BLaER1 treated with 17β-estradiol and CSF1 and Interleukin-3, amounts not matched to agents 10 nM and 100 nM (cell line): ENCODE data around the gene GPR153.
A peak's percentile ranks its signal among the peaks of the same experiment; 100 is the strongest.

ENCODE experiments used
- H3K27ac ChIP-seq, 11 experiments: shearing (Covaris generic); formaldehyde crosslinking; 2 replicates each; pipeline ENCODE4 v1.8.1; 2022
- H3K27me3 ChIP-seq, 11 experiments: shearing (Covaris generic); formaldehyde crosslinking; 2 replicates each; pipeline ENCODE4 v1.8.1; 2022
- H3K36me3 ChIP-seq, 11 experiments: shearing (Covaris generic); formaldehyde crosslinking; 2 replicates each; pipeline ENCODE4 v1.8.1; 2022
- H3K4me1 ChIP-seq, 10 experiments: shearing (Covaris generic); formaldehyde crosslinking; 2 replicates each; pipeline ENCODE4 v1.8.1; 2022
- H3K4me2 ChIP-seq, 11 experiments: shearing (Covaris generic); formaldehyde crosslinking; 2 replicates each; pipeline ENCODE4 v1.8.1; 2022
- H3K4me3 ChIP-seq, 10 experiments: shearing (Covaris generic); formaldehyde crosslinking; 2 replicates each; pipeline ENCODE4 v1.8.1; 2022
- H3K9ac ChIP-seq, 11 experiments: shearing (Covaris generic); formaldehyde crosslinking; 2 replicates each; pipeline ENCODE4 v1.8.1; 2022
- H3K9me3 ChIP-seq, 11 experiments: shearing (Covaris generic); formaldehyde crosslinking; replicated peaks in 1 of 11; 2 replicates each; pipeline ENCODE4 v1.8.1; 2022
- H4K20me1 ChIP-seq, 11 experiments: shearing (Covaris generic); formaldehyde crosslinking; 2 replicates each; pipeline ENCODE4 v1.8.1; 2022
- Cebpa-rat ChIP-seq, 11 experiments: shearing (Covaris generic); IDR thresholded peaks; 2 replicates each; pipeline ENCODE4 v1.8.1; 2022

GPR153 gene

DNA sequence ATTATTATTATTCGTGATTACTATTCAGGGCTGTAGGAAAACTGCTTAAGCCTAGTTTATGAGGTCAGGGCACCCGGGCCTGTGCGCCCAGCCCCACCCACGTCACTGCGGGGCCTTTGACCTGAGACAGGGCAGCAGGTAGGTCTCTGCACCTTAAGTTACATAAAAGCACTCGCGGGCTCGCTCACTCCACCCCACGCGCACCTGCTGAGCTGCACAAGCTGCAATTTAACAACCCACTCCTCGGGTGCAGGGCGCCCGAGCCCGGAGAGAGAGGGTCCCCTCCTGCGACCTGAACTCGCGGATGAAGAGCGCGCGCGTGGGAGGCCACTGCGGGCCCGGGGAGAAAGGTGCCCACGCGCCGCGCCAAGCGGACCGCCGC is 25.6 kb downstream of the GPR153 start:
- Histone ChIP-seq H4K20me1 (peaks cover 0 to 33% (median 14%) of the 10 kb centered on the region in 11 experiments; a peak in 14 of 22 replicates), H3K9me3 (peaks cover 0 to 8% (median 0%) of the 10 kb centered on the region in 11 experiments; a peak in 2 of 22 replicates), H3K36me3 (peaks cover 36 to 44% (median 42%) of the 10 kb centered on the region in 11 experiments), H3K27me3 (peaks cover 5 to 14% (median 10%) of the 10 kb centered on the region in 11 experiments), H3K4me1 (peaks cover 21 to 53% (median 44%) of the 10 kb centered on the region in 10 experiments), H3K27ac (peak overlapping the region; percentile 25 to 90 (median 84); a peak in 21 of 22 replicates), H3K4me2 (peak overlapping the region; percentile 83 to 98 (median 93)), H3K4me3 (peak overlapping the region; percentile 71 to 97 (median 85)), H3K9ac (peak overlapping the region; percentile 81 to 94 (median 89))
- TF ChIP-seq Cebpa-rat (IDR thresholded peaks at IDR 0.05) = no peak

DNA sequence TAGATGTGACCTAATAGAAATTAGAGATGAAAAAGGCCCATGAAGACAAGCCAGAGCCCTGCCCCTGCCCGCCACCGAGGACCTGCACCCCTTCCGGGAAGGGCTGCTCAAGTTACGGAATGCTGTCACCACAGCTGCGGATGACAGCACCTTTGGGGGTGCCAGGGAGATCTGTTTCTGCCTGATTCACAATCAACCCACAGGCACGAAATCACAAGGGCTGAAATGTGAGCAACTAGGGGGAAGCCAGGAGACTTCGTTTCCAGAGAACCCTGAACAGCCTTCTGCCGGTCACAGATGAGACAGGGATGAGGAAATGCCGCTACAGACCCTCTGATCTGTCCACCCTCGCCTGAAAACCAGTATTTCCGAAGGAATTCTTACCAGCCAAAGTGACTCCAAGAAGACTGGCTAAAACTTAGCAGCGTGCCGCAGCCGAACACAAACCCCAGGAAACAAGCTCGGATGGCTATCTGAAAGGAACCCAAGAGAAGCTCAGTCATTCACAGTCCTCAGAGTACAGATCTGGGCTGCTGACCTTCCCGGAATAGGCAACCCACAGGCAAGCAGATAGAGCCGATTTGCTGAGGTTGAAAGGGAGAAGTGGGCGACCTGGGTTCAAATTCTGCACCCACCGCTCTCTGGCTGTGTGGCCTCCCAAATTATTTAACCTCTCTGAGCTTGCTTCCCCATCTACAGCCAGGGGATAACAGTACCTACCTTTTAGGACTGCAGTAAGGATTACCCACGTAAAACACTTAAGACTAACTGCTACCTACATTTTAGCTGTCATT is 26.2 kb downstream of the GPR153 start:
- Histone ChIP-seq H3K27ac (peak overlapping the region in 10 of 11 experiments; percentile 62 to 90 (median 84); a peak in 20 of 22 replicates), H3K4me1 (peaks cover 21 to 47% (median 38%) of the 10 kb centered on the region in 10 experiments), H3K9me3 (peaks cover 0 to 8% (median 0%) of the 10 kb centered on the region in 11 experiments; a peak in 2 of 22 replicates), H3K9ac (peak overlapping the region; percentile 81 to 94 (median 89)), H3K27me3 (peaks cover 0 to 8% (median 4%) of the 10 kb centered on the region in 11 experiments; a peak in 12 of 22 replicates), H3K4me3 (peak overlapping the region; percentile 71 to 97 (median 85)), H3K4me2 (peak overlapping the region; percentile 83 to 98 (median 93)), H4K20me1 (peaks cover 0 to 38% (median 14%) of the 10 kb centered on the region in 11 experiments; a peak in 14 of 22 replicates), H3K36me3 (peaks cover 42 to 50% (median 48%) of the 10 kb centered on the region in 11 experiments)
- TF ChIP-seq Cebpa-rat (IDR thresholded peaks at IDR 0.05) = no peak

DNA sequence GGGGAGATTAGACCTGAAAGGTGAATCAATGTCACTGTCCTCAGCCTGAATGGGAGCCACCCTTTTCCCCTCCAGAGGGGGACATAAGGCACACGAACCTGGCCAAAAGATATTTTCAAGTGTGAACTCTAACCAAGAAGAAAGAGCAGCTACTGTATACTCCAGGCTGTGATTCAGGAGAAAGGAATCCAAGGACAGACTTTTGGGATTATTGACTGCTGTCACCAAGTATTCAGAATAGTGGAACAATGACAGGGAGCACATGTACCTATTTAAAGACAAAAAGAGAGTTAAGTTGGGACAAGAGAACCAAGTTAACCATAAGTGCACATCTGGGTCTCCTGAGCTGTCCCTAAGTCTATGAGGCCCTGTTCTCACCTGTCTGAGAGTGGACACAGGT is 27.5 kb downstream of the GPR153 start:
- peaks cover 10 to 33% (median 27%) of the 10 kb centered on the region in 10 experiments for H3K4me1 ChIP-seq
- no peaks in the 10 kb centered on the region for H3K27me3 ChIP-seq
- H3K27ac ChIP-seq = no peak overlapping the region
- H3K9me3 ChIP-seq = peaks cover 0 to 8% (median 0%) of the 10 kb centered on the region in 11 experiments; a peak in 2 of 22 replicates
- H3K4me3 ChIP-seq = no peak overlapping the region
- H3K4me2 ChIP-seq = no peak overlapping the region
- H4K20me1 ChIP-seq = peaks cover 0 to 43% (median 10%) of the 10 kb centered on the region in 11 experiments; a peak in 14 of 22 replicates
- peak overlapping the region in 8 of 11 experiments; percentile 15 to 94 (median 88); a peak in 11 of 22 replicates for H3K9ac ChIP-seq
- no peak for TF ChIP-seq Cebpa-rat (IDR thresholded peaks at IDR 0.05)
- peaks cover 56 to 63% (median 61%) of the 10 kb centered on the region in 11 experiments for H3K36me3 ChIP-seq

DNA sequence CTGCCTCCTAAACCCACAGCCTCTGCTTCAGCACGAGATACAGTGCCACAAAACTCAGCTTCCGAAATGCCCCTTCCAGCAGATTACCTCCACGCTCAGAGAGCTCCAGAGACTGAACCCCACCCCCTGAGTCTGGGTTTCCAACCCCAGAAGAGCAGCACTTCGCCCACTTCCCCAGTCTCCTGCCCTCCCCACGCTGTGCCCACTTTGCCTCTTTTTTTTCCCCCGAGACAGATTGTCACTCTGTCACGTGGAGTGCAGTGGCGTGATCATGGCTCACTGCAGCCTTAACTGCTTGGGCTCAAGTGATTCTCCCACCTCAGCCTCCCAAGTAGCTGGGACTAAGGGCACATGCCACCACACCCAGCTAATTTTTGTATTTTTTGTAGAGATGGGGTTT is 35.2 kb downstream of the GPR153 start:
- Histone ChIP-seq H3K9me3 (no peaks in the 10 kb centered on the region), H3K4me1 (peaks cover 13 to 36% (median 26%) of the 10 kb centered on the region in 10 experiments), H3K9ac (peak overlapping the region in 7 of 11 experiments; percentile 0 to 39 (median 15); a peak in 6 of 22 replicates), H3K4me2 (peak overlapping the region in 2 of 11 experiments; percentile 10 to 15; a peak in 2 of 22 replicates), H3K4me3 (no peak overlapping the region), H3K27ac (no peak overlapping the region), H3K27me3 (no peaks in the 10 kb centered on the region), H3K36me3 (peaks cover 80 to 100% (median 99%) of the 10 kb centered on the region in 11 experiments), H4K20me1 (peaks cover 0 to 59% (median 18%) of the 10 kb centered on the region in 11 experiments; a peak in 12 of 22 replicates)
- no peak for TF ChIP-seq Cebpa-rat (IDR thresholded peaks at IDR 0.05)

DNA sequence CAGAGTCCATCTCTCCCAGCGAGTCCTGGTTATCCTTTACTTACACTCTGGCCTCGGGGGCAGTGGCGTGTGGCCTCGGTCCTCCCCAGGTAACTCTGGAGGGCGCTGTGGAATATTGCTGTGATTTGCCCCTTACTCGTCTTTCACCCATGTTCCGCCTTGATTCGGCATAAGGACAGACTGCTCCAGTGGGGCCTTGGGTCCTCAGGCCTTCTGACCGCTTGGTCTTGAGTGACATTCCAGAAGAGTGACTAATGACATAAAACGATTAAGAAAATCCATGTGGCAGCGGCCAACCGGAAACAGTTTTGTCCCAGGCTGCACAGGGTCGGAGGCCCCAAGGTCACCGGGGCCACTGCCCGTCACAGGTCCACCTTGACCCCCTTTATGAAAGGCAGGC is 36.2 kb downstream of the GPR153 start:
- Histone ChIP-seq H3K36me3 (peaks cover 75 to 100% (median 96%) of the 10 kb centered on the region in 11 experiments), H4K20me1 (peaks cover 0 to 52% (median 18%) of the 10 kb centered on the region in 11 experiments; a peak in 12 of 22 replicates), H3K4me1 (peaks cover 13 to 44% (median 32%) of the 10 kb centered on the region in 10 experiments), H3K4me3 (no peak overlapping the region), H3K27ac (no peak overlapping the region), H3K4me2 (no peak overlapping the region), H3K9me3 (no peaks in the 10 kb centered on the region), H3K27me3 (no peaks in the 10 kb centered on the region), H3K9ac (0 out of 22 replicates have a peak overlapping the region, but pooled peaks of 1 of the 11 experiments have one; percentile 18)
- no peak for TF ChIP-seq Cebpa-rat (IDR thresholded peaks at IDR 0.05)

DNA sequence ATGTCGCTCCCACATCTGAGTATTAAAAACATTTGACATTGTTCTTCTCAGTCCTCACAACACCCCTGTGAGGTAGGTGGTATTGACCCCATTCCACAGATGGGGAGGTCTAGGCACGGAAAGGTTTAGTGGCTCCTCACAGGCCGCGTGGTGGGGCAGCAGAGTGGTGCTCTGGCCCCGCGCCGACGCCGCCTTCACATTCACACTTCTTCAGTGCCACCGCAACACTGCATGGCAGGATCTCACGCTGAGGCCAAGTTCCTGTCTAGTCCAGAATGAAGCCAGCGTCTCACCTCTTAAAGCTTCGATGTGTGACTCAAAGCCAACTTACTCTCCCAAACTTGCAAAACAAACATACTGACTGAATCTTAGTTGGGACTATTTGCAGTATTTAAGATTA is 37.3 kb downstream of the GPR153 start:
- Histone ChIP-seq H3K9ac (no peak overlapping the region), H3K27me3 (no peaks in the 10 kb centered on the region), H3K27ac (no peak overlapping the region), H3K4me1 (peaks cover 24 to 55% (median 43%) of the 10 kb centered on the region in 10 experiments), H4K20me1 (peaks cover 0 to 50% (median 18%) of the 10 kb centered on the region in 11 experiments; a peak in 12 of 22 replicates), H3K4me3 (no peak overlapping the region), H3K4me2 (no peak overlapping the region), H3K9me3 (no peaks in the 10 kb centered on the region), H3K36me3 (peaks cover 66 to 89% (median 85%) of the 10 kb centered on the region in 11 experiments)
- no peak for TF ChIP-seq Cebpa-rat (IDR thresholded peaks at IDR 0.05)

DNA sequence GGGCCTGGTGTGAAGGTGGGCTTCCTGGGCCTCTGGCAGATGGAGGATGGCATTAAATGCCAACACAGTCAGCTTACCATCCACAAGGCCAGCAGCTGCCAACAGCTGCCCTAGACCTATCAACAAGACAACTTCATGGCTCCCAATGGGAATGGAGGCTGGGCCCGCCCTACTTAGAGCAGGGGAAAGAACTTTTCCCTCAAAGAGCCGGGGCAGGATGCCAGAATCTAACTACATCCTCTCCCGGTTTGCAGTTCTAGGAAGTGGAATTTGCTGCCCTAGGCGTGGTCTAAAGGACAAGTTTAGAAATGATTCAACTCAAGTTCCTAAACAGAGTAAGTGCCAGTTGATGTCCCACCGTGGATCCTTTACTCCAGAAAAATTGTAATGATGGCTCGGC is 38.3 kb downstream of the GPR153 start:
- Histone ChIP-seq H3K4me2 (peak overlapping the region in 3 of 11 experiments; percentile 18 to 58 (median 56); a peak in 6 of 22 replicates), H3K9me3 (no peaks in the 10 kb centered on the region), H3K36me3 (peaks cover 56 to 80% (median 75%) of the 10 kb centered on the region in 11 experiments), H3K27ac (no peak overlapping the region), H3K27me3 (no peaks in the 10 kb centered on the region), H3K4me3 (no peak overlapping the region), H4K20me1 (peaks cover 0 to 50% (median 18%) of the 10 kb centered on the region in 11 experiments; a peak in 12 of 22 replicates), H3K4me1 (peaks cover 30 to 55% (median 43%) of the 10 kb centered on the region in 10 experiments), H3K9ac (0 out of 22 replicates have a peak overlapping the region, but pooled peaks of 1 of the 11 experiments have one; percentile 15)
- no peak for TF ChIP-seq Cebpa-rat (IDR thresholded peaks at IDR 0.05)

DNA sequence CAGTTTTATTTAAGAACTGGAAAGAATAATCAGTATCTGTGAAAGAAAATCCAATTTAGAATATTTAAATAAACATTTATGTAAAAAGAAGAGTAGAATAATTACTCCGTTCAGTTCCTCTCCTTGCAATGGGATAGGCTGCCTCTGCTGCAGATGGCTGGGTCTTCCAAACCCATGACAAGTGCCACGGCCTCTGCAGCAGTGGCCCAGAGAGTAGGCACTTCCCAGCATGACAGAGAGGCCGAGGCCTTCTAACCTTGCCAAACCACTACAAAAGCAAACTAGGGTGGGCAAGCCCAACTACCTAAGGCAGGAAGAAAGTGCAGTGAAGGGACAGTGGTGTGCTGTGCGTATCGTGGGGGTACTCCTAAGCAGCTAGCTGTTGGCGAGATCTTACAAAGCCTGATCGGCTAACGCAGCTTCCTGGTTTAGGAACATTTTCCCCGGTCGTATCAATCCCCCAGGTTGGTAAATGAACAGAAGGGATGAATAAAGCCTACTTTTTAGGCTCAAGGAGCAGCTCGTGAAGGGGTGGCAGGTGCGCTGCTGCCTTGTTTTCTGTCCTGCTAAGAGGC is 39.6 kb downstream of the GPR153 start:
- Histone ChIP-seq H3K4me1 (peaks cover 30 to 53% (median 42%) of the 10 kb centered on the region in 10 experiments), H3K36me3 (peaks cover 43 to 66% (median 61%) of the 10 kb centered on the region in 11 experiments), H3K9ac (peak overlapping the region in 1 of 11 experiments; percentile 1; a peak in 1 of 22 replicates), H3K27ac (0 out of 22 replicates have a peak overlapping the region, but pooled peaks of 1 of the 11 experiments have one; percentile 1), H4K20me1 (peaks cover 0 to 43% (median 13%) of the 10 kb centered on the region in 11 experiments; a peak in 12 of 22 replicates), H3K4me2 (no peak overlapping the region), H3K4me3 (no peak overlapping the region), H3K9me3 (no peaks in the 10 kb centered on the region), H3K27me3 (no peaks in the 10 kb centered on the region)
- no peak for TF ChIP-seq Cebpa-rat (IDR thresholded peaks at IDR 0.05)
